Uterus (tissue), 4 donors: ENCODE results near the gene ADAMTSL2. TPM values are rescaled to one million over a fixed set of nuclear protein-coding genes. Genes with fewer than 3 reads are reported as not detected.

ENCODE experiments used
- DNase-seq, 2 donors: peaks; one replicate each; pipeline ENCODE4 v3.0.0-alpha.2; 2019 to 2020
- H3K27ac ChIP-seq, 2 donors: fragments of 200-600 bp; sonication (generic); 1 replicate in 1 of 2; 2 replicates in 1 of 2; pipeline ENCODE4 v1.5.1; 2016 to 2018
- H3K27me3 ChIP-seq, 2 donors: fragments of 200-600 bp; sonication (generic); one replicate each; pipeline ENCODE4 v1.5.1; 2018 to 2019; ENCODE audit warnings: control low read depth in 1 of 2
- H3K36me3 ChIP-seq, 2 donors: fragments of 200-600 bp; sonication (generic); one replicate each; pipeline ENCODE4 v1.5.1; 2019; ENCODE audit warnings: control low read depth in 1 of 2
- H3K4me1 ChIP-seq, 2 donors: fragments of 200-600 bp; sonication (generic); one replicate each; pipeline ENCODE4 v1.5.1; 2018 to 2019; ENCODE audit warnings: control low read depth in 1 of 2
- H3K4me3 ChIP-seq, 2 donors: fragments of 200-600 bp; sonication (generic); 1 replicate in 1 of 2; 2 replicates in 1 of 2; pipeline ENCODE4 v1.5.1; 2018 to 2019; ENCODE audit warnings: mild to moderate bottlenecking in 1 of 2
- H3K9me3 ChIP-seq, 2 donors: fragments of 200-600 bp; sonication (generic); one replicate each; pipeline ENCODE4 v1.5.1; 2019; ENCODE audit warnings: control low read depth in 1 of 2
- POLR2A ChIP-seq, 2 donors: fragments of 450-650 bp; IDR thresholded peaks; one replicate each; pipeline ENCODE4 v1.6.1; 2016; ENCODE audit warnings: antibody characterized with exemption in 2 of 2, mild to moderate bottlenecking in 1 of 2, moderate library complexity in 1 of 2
- intact Hi-C: fragments of 100-400 bp; cut with DNase I; formaldehyde crosslinking; loops from one replicate; pipeline ENCODE4 v1.15.1; 2023; ENCODE audit warnings: low total_unique reads
- total RNA-seq, 4 donors: library from RNA; depleted of rRNA in 3 of 4; stranded (reverse); fragments of >200 nt in 3 of 4; gene quantifications; one replicate each; pipeline versions ENCODE4 v1.1.0 to v1.2.4, GENCODE V29; 2014 to 2023
- TF ChIP-seq, protein P1 (sequence below), 4 experiments: fragments of 200-600 bp in 2 of 4; fragments of 450-650 bp in 2 of 4; sonication (generic) in 2 of 4; IDR thresholded peaks; one replicate each; pipeline ENCODE4 v1.5.1; 2016 to 2019; ENCODE audit warnings: antibody characterized with exemption in 4 of 4, mild to moderate bottlenecking in 2 of 4, moderate library complexity in 1 of 4
- donor health status: DM: yes; HTN: yes; CAD: no.

ADAMTSL2 gene
- total RNA-seq, 4 donors from 2014 or later: 0.26 to 3.0 (median 2.4) TPM; not detected in 1

DNA sequence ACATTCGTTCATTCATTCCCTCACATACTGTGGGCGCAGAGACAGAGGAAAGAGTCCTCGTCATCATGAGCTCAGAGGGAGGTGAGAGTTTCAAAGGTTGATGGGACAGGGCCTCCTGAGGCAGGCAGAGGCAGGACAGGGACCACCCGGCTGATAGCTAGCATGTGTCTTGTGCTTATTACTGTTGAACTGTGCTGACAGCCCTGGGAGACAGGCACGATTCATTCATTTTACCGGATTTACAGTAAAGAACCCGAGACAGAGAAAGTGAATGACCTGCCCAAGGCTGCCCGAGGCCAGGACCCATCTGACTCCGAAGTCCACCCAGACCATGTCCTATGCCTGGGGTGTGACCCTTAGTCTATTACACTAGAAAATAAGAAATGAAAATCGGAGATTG, 79.6 kb downstream of the ADAMTSL2 start:
- Histone ChIP-seq H3K27ac (no peak overlapping the region), H3K36me3 (no peaks in the 10 kb centered on the region), H3K4me3 (no peak overlapping the region), H3K9me3 (no peaks in the 10 kb centered on the region), H3K4me1 (peaks cover 0 to 2% of the 10 kb centered on the region in 2 donors), H3K27me3 (no peaks in the 10 kb centered on the region)
- TF ChIP-seq, protein P1, sequence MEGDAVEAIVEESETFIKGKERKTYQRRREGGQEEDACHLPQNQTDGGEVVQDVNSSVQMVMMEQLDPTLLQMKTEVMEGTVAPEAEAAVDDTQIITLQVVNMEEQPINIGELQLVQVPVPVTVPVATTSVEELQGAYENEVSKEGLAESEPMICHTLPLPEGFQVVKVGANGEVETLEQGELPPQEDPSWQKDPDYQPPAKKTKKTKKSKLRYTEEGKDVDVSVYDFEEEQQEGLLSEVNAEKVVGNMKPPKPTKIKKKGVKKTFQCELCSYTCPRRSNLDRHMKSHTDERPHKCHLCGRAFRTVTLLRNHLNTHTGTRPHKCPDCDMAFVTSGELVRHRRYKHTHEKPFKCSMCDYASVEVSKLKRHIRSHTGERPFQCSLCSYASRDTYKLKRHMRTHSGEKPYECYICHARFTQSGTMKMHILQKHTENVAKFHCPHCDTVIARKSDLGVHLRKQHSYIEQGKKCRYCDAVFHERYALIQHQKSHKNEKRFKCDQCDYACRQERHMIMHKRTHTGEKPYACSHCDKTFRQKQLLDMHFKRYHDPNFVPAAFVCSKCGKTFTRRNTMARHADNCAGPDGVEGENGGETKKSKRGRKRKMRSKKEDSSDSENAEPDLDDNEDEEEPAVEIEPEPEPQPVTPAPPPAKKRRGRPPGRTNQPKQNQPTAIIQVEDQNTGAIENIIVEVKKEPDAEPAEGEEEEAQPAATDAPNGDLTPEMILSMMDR (IDR thresholded peaks at IDR 0.05): no peak
- no peak for TF ChIP-seq POLR2A (IDR thresholded peaks at IDR 0.05)
- DNase-seq: no peak
- intact Hi-C loops: no loop called here

DNA sequence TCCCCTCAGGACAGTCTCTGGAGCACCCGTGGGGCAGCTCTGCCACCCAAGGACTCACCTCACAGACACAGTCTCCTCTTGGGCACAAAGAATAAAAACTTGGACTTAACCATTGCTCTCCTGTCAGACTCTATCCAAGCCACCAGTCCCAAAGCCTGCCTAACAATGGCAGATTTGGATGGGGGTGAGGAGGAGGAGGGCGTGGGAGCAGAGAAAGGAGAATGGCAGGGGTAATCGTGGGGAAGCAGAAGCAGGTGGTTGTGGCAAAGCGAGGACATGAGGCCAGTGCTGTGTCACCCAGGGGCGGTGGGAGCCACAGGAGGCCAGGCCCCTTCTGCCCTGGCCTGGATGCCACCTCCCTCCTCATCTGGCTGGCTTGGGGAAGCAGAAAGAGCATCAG, 80.2 kb downstream of the ADAMTSL2 start:
- DNase-seq: no peak
- no peaks in the 10 kb centered on the region for H3K36me3 ChIP-seq
- H3K4me3 ChIP-seq: no peak overlapping the region
- TF ChIP-seq, protein P1 (IDR thresholded peaks at IDR 0.05): no peak
- no peak for TF ChIP-seq POLR2A (IDR thresholded peaks at IDR 0.05)
- H3K9me3 ChIP-seq: no peaks in the 10 kb centered on the region
- no peak overlapping the region for H3K27ac ChIP-seq
- no peaks in the 10 kb centered on the region for H3K27me3 ChIP-seq
- intact Hi-C loops: no loop called here
- no peaks in the 10 kb centered on the region for H3K4me1 ChIP-seq

DNA sequence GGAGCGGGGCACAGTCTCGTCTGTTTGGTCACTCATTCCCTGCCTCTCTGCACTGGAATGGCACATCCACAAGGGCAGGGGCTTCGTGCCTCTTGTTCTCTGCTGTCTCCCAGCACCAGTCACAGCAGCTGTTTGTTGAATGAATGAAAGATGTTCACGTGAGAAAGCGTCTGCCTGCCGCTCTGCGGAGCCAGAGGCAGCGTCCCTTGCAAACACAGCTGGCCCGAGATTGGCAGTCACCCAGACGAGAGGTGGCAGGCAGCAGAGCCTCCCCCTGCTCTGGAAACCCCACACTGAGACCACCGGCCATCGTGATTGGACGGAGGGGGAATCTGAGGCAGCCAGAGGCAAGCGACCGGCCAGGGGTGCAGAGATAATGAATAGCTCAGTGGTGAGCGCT, 80.7 kb downstream of the ADAMTSL2 start:
- Histone ChIP-seq H3K27ac (no peak overlapping the region), H3K9me3 (no peaks in the 10 kb centered on the region), H3K27me3 (no peaks in the 10 kb centered on the region), H3K36me3 (no peaks in the 10 kb centered on the region), H3K4me1 (no peaks in the 10 kb centered on the region), H3K4me3 (no peak overlapping the region)
- no peak for DNase-seq
- intact Hi-C loops: no loop called here
- no peak for TF ChIP-seq POLR2A (IDR thresholded peaks at IDR 0.05)
- TF ChIP-seq, protein P1 (IDR thresholded peaks at IDR 0.05): no peak

DNA sequence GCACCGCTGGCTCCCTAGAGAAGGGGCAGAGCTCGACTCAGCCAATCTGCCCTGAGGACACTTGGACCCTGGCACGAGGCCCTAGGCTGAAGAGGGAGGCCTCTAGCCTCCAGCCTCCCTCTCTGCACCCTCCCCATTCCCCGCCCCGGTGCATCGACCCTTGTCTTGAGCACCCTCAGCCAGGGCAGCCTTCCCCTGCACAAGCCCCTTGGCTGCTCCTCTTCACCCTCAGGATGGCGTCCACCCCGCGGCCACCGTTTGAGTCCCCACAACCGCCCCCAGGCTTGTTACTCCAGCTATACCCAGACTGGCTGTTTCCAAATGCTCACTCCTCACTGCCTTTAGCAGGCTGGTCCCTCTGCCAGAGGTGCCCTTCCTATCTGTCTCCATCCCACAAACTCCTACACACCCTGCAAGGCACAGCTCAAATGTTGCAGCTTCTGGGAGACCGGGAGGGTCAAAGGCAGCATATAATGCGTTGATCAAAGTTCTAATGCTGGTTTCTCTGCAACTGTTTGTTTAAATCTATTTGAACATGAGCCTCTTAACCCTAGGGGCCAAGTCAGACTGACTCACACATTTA, 81.2 kb downstream of the ADAMTSL2 start:
- Histone ChIP-seq H3K27me3 (no peaks in the 10 kb centered on the region), H3K4me3 (no peak overlapping the region), H3K36me3 (no peaks in the 10 kb centered on the region), H3K27ac (no peak overlapping the region), H3K9me3 (no peaks in the 10 kb centered on the region), H3K4me1 (no peaks in the 10 kb centered on the region)
- TF ChIP-seq, protein P1 (IDR thresholded peaks at IDR 0.05): no peak
- no peak for TF ChIP-seq POLR2A (IDR thresholded peaks at IDR 0.05)
- DNase-seq: no peak
- intact Hi-C loops: no loop called here

DNA sequence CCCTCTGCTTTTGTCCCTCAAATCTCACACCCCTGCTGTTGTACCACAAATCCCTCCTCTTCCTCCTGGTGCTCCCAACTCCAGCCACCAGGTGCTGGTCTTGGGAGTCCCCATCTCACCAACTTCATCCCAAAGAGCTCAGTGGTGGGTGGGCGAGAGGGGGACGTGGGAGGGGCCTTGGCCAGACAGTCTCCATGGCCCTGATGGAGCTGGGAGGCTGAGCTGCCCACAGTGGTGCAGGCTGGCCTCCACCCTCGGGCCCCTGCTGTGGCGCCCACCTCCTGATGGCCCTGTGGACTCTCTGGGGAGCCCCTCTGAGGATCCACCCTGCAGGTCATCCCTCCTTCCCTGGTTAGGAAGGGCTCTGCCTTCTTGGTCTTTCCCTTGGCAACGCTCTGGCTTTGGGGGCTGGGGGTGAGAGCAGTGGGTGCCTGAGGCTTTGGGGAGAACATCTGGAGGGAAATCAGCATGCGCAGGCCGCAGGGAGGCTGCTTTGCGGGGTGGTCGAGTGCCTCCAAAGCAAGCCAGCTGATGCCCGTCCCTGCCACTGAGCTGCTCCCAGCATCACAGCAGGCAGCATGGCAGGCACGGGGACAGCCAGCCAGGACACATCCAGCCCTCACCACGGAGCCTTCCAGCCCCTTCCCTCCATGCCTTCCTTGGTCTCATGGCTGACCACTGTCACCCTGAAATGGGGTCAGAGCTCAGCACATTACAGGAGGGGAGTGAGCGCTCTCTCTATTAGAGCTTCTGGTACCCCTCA, 82.3 kb downstream of the ADAMTSL2 start:
- H3K36me3 ChIP-seq: no peaks in the 10 kb centered on the region
- no peaks in the 10 kb centered on the region for H3K27me3 ChIP-seq
- no peaks in the 10 kb centered on the region for H3K4me1 ChIP-seq
- H3K4me3 ChIP-seq: no peak overlapping the region
- intact Hi-C loops: no loop called here
- H3K27ac ChIP-seq: no peak overlapping the region
- no peaks in the 10 kb centered on the region for H3K9me3 ChIP-seq
- DNase-seq: no peak
- TF ChIP-seq POLR2A (IDR thresholded peaks at IDR 0.05): no peak
- TF ChIP-seq, protein P1 (IDR thresholded peaks at IDR 0.05): no peak
